Stimulated activated CD4-positive, alpha-beta T cell treated with anti-CD3 and anti-CD28 coated beads, Interleukin-2, amount 100 ng/mL, for 4 hours (primary cell): ENCODE measurements around the gene TCL1B.

Experiments used
- DNase-seq: peaks from one replicate; pipeline ENCODE4 v3.0.0-alpha.2; 2020; ENCODE audit warnings: low read depth

The TCL1B gene

DNA sequence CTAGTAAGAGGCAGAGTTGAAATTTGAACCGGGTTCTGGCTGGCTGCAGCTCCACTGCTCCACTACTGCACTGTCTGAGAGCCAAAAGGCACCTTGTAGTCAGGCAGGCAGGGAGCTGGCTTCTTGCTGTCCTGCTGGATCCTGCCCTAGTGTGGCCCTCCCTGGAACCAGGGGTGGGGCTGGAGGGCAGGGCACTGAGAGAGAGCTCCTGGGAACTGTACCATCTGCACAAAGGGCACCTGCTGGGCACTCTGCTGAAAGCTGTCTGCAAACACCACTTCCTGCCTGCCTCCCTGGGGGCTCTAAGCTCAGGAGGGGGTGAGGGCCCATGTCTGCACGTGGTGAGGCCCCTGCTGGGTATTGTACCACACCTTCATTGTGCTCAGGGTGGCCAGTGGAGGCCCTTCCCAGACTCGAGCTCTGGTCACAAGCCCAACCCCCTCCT lies 19.0 kb upstream of the TCL1B start:
- DNase-seq, result no peak

DNA sequence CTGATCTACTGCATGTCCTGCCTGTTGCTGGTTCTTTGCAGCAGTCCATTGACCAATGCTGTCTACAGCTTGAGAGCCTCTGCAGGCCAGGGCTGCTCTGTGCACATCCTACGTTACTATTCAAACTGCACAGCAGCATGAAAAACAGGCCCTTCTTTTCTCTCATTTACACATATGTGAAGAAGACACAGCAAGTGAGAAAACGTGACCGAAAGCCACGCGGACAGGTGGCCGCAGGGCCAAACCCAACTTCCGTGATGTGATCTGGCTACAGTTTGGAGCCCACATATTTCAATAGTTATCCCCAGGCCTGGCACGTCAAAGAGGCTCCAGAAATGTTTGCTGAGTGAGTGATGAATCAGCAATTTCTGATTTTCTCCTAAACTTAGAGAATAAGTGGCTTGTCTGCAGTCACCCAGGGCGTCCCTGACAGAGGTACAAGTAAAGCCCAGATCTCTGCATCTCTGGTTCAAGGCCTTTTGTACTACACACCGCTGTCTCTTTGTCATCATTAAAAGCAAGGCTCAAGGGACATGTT lies 17.9 kb upstream of the TCL1B start:
- DNase-seq, result no peak

DNA sequence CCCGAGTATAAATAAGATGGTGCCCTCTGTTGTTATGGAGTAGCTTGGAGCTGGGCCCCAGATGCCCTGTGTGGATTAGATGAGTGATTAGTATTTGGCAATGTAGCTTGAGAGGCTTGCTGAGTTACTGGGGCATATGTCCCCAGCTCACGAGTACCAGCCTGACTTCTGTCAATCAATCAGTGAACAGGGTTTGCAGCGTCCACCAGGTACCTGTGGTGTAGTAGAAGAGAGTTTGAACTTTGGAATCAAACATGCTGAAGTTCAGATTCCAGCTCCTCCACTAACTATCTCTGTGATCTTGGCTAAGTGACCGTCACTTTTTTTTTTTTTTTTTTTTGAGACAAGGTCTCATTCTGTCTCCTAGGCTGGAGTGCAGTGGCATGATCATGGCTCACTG lies 11.6 kb upstream of the TCL1B start:
- no peak for DNase-seq

DNA sequence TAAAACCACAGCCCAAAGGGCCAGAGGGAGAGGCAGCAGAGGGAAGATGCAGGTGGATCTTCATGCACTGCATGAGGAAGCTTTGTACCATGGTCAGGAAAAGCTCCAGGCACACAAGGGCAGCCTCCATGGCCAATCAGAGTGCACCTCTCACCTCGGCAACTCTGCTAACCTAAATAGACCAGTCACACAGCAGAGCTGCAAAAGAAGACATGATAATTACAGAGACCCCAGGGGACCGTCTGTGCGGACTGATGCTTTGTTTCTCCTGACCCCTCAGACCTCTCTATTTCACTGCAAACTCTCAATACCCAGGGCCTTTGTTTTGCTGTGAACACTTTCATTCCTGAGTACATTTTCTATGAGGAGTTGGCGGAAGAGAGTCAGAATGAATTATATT lies 10.7 kb upstream of the TCL1B start:
- DNase-seq, result no peak

DNA sequence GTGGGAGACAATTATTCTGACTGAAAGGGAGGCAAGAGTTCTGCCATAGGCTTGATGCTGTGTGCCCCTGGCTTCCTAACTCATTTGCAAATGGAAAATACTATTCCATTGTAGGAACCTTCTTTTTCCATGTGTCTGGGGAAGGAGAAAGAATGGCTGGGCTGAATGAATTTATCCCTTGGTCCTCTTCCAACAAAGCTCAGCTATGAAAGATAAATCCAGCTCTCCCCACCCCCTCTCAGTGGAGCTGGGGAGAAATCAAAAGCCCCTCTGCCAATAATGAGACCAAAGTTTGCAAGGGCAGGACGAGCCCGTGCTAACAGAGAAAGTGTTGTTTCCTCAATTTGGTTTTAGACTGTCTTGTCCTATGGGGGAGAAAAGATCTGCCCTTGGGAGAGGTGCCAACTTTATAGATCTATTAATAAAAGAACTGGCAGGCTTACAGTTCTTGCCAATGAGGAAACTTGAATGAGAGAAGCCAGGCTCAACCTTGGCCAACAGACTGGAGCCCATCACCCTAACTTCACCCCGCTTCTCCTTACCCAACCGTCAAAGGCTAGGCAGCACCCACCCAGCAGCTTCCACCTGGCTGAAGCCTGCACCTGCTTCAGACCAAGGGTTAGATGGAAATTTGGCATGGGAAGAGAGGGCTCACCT lies 8.9 kb upstream of the TCL1B start:
- no peak for DNase-seq

DNA sequence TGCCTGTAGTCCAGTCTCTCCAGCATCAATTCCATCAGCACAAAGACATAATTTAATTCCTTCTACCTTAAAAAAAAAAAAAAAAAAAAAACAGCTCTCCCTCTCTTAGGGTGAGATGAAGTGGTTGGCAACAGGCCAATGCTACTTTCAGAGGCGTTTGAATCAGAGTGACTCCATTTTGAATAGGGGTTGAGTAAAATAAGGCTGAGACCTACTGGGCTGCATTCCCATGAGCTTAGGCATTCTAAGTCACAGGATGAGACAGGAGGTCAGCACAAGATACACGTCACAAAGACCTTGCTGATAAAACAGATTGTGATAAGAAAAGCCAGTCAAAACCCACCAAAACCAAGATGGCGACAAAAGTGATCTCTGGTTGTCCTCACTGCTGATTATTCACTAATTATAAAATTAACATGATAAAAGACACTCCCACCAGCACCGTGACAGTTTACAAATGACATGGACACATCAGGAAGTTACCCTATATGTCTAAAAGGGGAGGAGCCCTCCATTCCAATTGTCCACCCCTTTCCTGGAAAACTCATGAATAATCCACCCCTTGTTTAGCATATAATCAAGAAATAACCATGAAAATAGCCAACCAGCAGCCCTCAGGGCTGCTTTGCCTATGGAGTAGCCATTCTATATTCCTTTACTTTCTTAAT lies 6.9 kb upstream of the TCL1B start:
- DNase-seq, result no peak

DNA sequence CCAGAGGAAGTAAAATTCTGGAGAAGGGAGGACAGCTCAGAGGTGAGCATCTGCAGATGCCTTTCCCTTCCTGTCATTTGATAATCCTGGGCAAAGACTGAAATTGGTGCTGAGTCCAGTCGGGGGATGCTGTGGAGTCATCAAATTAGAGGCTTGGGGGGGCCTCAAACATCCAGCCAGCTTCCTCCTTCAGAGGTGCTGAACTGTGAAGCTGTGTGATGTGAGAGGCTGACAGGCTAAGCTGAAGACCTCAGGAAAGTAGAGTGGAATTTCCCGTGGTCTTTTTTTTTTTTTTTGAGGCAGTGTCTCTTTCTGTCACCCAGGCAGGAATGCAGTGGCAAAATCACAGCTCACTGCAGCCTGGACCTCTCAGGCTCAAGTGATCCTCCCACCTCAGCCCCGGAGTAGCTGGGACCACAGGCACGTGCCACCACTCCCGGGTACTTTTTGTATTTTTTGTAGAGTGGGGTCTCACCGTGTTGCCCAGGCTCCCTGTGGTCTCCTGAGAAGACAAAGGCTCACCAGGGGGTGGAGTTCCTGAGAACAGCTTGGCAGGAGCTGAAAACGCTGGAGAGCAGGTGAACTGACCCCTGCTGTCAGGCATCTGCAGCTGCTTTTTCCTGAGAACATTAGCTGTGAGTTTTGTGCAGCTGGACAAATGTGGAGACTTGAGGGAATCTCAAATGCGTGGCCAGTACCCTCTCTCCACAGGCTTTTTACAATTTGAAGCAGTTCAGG lies 6.1 kb upstream of the TCL1B start:
- no peak for DNase-seq

DNA sequence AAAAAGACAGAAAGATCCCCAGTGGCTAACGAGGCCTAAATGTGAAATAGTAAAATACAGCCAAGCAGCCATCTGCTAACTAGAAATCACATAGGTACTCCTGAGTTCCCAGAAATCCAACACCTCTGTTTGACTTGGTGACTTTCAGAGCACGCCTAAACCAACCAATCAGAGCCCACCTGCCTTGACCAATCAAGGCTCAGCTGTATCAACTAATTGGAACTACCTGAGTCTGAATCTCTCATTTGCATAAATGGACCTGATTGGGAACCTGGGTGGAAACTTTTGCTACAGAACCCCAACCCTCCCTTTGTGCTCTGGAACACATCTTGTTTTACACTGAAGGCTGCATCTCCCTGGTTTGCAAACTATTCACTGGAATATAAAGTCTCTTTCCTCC lies 5.1 kb upstream of the TCL1B start:
- DNase-seq, result no peak

DNA sequence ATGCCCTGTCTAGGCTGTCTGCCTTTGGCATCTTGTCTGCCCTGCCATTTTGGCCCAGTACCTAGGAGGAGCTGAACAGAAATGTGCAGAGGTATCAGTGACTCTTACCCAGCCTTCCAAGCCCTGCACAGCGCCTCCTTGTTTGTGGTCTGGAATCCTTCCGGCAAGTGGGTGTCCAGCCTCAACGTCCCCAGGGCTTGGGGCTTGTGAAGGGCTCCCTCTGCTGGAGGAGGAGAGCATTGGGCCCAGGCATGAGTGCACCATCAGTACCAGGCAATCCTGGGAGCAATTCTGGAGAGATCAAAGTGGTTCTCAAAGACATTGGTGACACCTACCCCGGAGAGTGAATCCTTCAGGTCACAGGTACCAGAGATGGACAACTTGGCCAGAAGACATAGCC lies 2.4 kb upstream of the TCL1B start:
- DNase-seq, result peak; percentile 3

DNA sequence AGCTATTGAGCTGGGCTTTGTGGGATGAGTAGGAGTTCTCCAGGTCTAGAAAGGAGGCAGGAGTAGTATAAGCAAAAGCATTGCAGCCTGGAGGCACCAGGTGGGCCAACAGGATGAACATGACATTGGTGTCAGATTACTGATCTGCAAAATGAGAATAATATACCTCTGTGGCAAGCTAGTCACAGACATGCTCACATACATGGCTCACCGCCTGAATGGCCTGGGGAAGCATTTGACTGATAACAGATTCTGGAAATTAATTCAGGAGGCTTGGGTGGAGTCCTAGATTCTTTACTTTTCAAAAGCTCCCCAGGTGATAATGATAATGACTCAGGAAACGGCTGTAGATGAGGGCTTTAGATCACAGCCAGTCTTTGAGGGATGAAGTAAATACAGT lies 709 bp downstream of the TCL1B start:
- no peak for DNase-seq

DNA sequence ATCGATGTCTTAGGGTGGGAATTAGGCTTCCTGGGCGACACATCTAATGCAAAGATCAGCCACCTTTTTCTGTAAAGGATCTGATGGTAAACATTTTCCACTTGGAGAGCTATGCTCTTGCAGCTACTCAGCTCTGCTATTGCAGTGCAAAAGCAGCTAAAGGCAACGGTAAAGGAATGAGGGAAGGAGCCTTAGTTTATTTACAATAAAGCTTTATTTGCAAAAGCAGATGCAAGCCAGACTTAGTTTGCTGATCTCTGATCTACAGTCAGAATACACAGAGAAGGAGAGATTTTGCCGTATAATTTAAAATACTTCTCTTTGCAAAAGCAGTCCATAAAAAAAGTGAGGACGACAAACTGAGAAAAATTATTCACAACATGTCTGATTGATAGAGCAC lies 3.2 kb downstream of the TCL1B start:
- no peak for DNase-seq

DNA sequence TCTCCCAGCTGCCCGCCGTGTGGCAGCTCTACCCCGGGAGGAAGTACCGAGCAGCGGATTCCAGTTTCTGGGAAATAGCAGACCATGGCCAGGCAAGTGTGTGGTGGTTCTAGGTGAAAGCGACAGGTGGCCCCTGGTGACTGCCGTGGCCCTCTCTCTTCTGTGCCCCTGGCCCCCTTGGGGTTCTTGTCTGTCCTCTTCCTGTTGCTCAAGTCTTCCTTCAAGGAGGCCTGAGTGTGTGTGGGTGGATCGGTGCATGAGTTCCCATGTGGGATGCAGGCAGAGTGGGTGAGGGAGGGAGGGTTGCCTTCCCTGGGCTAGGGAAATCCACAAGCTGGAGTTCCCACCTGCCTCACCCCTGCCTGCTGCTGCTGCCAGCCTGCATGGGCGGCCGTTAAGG lies 4.6 kb downstream of the TCL1B start:
- DNase-seq, result no peak

DNA sequence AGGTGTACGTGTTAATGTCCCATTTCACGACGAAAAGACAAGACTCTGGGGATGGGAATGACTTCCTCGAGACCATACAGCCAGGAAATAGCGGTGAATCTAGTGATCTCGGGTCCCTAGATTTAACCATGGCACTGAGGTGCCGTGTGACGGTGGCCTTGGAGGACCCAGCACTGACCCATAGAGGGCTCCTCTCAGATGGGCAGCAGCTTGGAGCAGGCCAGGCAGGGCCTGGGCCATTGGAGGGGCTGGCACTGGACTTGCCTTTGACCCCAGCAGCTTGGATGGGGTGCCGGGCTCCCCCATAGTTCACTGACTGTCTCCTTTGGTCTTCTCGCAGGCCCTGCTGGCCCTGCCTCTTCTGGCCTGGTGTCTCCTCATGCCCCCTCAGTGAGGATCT lies 5.4 kb downstream of the TCL1B start:
- DNase-seq, result no peak

DNA sequence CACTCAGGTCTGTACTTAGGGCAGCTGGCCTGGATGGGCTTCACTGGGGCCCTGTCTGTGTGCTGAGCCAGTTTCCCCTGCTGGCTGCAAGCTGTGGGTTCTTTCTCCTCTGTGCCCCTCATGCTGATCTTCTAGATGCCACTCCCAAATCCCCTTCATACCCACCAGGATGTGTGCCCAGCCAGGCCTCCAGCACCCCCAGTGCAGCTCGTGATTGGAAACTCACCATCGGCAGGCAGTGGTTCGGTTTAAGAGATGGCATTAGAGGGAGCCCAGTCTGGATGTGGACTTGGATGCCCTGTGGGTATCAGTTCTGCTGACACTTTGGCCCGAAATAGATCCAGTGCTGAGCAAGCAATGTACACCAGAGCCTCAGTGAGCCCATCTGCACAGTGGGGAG lies 5.9 kb downstream of the TCL1B start:
- DNase-seq, result no peak

DNA sequence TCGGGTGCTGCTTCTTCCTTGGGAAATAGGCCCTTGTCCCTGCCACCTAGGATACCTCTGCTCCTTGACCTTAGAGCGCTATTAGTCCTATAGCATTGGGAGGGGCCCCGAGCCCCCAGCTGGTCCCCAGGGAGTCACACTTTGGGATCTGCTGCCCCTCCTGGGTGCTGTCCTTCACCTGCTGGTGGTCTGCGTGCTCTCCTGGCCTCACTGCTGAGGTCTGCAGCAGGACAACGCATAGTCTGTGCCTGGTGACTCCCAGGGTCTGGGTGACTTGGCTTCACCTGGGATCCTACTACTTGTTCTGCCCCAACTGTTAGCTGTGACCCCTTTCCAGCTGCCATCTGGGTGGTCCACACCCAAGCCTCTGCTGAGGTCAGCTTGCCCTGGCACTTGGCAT lies 8.8 kb downstream of the TCL1B start:
- DNase-seq, result no peak

DNA sequence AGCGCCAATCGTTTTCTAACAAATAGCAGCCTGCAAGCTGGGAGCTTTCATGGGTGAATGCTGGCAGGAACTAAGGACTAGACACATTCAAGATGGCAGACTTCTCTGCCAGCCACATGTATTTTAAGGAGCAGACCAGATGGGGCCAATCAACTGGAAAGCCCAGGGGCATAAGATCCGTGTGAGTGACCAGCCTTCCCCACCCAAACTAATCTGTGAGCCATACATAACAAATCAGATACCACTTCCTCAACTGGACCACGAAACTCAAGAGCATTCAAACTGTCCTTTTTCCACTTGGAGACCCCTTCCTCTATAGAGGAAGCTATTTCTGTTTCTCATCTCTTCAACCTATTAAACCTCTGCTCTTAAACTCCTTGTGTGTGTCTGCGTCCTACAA lies 9.7 kb downstream of the TCL1B start:
- no peak for DNase-seq

DNA sequence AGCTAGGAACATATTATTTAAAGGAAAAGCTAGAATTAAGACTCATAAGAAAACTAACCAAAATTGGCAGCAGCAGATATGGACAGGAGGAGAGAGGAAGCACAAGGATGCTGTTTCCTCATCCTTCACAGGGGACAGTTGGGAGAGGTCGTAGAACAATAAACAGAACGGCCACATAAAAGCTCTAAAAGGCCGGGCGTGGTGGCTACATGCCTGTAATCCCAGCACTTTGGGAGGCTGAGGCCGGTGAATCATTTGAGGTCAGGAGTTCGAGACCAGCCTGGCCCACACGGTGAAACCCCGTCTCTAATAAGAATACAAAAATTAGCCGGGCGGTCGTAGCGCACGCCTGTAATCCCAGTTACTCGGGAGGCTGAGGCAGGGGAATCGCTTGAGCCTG lies 10.5 kb downstream of the TCL1B start:
- no peak for DNase-seq

DNA sequence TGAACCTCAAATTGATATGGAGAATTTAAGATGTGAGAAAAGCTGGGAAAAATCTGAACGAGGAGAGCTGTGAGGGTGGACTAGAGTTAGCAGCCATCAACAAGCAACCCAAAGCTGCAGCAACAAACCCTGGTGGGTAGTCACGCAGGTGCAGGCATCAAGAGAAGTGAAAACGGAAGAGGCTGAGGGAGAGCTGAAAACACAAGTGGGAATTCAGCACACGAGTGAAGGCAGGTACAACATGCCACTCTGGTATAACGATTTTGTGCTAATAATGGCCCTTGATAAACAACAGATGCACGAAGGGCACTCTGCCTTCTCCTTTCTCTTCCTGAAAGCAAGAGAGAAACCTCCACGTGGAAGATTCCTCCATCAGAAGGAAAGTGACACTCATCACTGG lies 11.5 kb downstream of the TCL1B start:
- DNase-seq, result no peak

DNA sequence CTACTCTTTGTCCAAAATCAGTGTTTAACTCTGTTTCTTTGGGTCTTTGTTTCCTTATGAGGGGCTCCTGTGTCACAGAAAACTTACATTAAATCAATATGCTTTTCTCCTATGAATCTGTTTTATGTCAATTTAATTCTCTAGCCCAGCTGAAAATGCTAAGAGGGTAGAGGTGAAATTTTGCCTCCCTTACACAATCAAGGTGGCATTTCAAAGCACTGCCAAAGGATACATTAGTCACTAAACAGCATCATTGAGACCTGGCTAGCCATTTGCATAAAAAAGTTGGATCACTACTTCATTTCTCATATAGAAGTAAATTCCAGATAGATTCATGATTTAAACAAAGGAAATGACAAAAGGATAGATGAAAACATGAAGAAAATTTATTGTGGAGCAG lies 12.1 kb downstream of the TCL1B start:
- no peak for DNase-seq

DNA sequence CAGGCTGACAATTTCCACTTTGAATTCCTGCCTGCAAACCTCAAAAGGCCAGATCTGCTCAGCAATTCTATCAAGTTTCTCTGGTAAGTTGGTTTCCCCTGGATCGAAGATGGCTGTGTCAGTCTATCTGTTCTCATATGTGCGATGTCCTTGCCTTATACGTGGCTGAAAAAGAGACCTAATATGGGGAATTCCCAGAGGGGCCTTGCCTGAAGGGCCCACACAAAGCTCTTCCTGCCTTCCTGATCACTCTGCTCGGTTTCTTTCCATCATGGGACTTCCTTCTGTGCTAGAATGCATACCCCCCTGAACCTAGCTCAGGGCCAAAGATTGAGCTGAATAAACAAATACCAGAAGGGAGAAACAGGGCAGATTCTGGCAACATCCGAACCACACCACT lies 13.2 kb downstream of the TCL1B start:
- no peak for DNase-seq

DNA sequence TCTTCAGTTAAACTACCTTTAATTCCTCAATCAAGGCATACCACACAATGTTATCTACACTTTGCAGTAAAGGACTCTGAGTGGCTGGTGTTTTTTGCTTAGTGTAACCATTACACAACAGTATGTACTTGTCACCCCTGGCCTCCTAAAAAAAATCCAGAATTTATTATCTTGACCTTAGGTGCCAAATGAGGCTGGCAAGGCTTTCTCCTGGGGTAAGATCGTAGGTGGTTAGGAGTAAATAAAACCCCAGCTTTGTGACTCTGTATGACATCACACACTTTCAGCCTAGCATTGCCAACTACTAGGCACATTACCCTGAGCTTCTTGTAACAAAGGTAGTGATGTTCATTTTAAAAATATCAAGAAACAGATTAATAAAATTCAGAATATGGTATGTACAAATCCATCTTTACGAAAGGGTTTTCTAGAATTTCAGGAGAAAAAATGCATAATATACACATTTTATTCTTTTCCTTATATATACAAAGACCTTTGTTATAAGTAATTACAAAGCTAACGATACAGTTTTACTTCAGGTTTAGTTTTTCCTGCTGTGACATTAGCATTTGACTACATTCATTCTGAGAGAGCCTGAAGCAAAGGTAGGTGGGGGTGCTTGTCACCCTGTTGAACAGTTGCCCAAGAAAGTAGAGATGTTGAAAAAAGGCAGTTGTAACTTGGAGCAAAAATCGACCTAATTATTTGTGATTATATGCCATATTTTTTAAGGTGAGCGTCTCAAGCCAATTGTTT lies 14.2 kb downstream of the TCL1B start:
- DNase-seq, result no peak

DNA sequence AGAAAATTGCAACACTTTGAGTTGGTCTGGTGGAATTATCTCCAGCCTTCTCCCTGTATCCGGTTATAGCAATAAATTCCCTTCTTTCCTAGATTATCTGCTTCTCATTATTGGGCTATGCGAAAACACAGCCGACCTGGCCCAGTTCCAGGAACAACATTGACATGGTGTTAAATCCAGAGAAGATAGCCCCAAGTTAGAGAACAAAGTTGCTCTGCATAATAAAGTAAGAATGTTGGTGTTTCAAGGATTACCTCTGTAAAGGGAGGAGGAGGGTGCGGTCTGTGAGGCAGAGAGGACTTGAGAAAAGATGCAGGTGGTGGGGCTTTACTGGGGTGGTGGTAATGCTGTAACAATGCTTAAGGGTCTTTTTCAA lies 15.6 kb downstream of the TCL1B start:
- DNase-seq, result no peak

DNA sequence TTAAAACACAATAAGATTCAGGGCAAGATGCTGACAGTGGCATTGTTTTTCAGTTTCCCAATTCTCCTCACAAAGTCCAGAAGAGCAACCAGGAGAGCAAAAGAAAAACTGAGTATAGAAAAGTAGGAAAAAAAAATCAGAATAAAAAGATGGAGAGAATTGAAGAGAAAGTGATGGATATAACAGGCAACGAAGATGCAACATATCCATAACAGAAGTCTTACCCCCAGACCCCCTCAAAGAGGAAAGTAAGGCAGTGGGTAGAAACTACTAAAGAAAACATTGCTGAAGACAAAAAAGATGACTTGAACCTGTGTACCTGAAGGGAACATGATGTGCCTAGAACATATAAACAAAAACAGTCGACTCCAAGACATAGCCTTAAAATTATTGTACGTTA lies 17.1 kb downstream of the TCL1B start:
- DNase-seq, result no peak
